ES-I3 (cell line): ENCODE data around the gene PHACTR1.

Experiments
- H3K36me3 ChIP-seq: 2 replicates; pipeline ENCODE4 v1.6.1; 2013; ENCODE audit warnings: mild to moderate bottlenecking, low read length, control low read depth, moderate library complexity; ENCODE audit not compliant: insufficient read depth
- H3K4me1 ChIP-seq: 2 replicates; pipeline ENCODE4 v1.6.1; 2013; ENCODE audit warnings: mild to moderate bottlenecking, control low read depth, low read length; ENCODE audit not compliant: insufficient read depth
- H3K9ac ChIP-seq: 2 replicates; pipeline ENCODE4 v1.6.1; 2013; ENCODE audit warnings: low read depth, mild to moderate bottlenecking, low read length, moderate library complexity
- H3K9me3 ChIP-seq: 2 replicates; pipeline ENCODE4 v1.6.1; 2013; ENCODE audit warnings: mild to moderate bottlenecking, low read length, moderate library complexity; ENCODE audit not compliant: control insufficient read depth, insufficient read depth

The PHACTR1 gene

DNA sequence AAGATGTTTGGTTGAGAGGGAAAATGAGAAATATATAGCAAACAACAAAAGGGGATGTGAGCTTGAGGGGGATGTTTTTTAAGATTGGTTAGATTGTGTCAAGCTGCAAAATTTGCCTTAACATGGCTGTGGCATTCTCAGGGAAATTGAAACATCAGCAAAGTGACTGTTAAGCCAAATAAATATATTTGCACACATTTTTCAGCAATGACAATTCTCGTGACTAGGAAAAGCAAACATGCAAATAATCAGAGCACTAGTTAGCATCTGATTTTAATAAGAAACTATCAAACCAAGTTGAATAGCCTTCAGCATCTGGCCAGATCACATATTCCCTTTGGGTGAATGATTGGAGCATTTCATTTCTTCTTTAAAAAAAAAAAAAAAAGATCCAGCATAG, 349.0 kb downstream of the PHACTR1 start:
- H3K4me1 ChIP-seq: no peaks in the 10 kb centered on the region
- H3K9ac ChIP-seq: no peak overlapping the region
- H3K36me3 ChIP-seq: no peaks in the 10 kb centered on the region
- no peaks in the 10 kb centered on the region for H3K9me3 ChIP-seq

DNA sequence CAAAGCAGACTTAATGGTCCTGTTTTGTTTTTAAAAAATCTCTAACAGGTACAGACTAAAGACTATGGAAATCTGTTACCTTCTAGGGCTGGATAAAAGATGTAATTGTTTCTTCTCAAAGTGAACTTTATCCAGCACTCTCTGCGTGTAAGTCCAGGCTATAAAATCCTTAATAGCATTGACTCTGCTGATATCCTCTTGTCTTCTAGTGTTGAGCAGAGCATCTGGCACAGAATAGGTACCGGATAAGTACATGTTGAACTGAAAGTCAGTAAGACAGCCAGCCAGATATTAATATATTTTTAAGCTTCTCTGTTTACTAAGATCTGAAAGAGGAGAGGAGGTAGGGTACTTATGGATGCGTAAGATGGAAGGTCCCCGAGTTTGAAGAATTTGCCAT, 349.5 kb downstream of the PHACTR1 start:
- H3K9me3 ChIP-seq: no peaks in the 10 kb centered on the region
- H3K4me1 ChIP-seq: no peaks in the 10 kb centered on the region
- no peak overlapping the region for H3K9ac ChIP-seq
- H3K36me3 ChIP-seq: no peaks in the 10 kb centered on the region

DNA sequence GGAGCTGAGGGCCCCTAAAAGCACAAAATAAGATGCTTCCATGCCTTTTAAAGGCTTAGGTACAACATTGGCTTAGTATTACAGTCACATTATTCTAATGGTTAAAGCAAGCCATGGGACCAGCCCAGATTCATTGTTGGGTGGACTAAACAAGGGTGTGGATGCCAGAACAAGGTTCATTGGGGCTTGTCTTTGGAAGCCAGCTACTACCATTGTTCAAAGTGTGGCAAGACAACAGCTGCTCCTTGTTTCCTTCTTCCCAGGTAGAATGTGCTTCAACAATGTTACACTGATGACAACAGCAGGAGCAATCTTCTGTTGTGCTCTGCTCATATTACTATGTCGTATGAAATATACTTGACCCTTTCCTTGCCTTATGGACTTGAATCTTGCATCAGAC, 350.3 kb downstream of the PHACTR1 start:
- Histone ChIP-seq H3K4me1 (no peaks in the 10 kb centered on the region), H3K36me3 (no peaks in the 10 kb centered on the region), H3K9ac (no peak overlapping the region), H3K9me3 (no peaks in the 10 kb centered on the region)

DNA sequence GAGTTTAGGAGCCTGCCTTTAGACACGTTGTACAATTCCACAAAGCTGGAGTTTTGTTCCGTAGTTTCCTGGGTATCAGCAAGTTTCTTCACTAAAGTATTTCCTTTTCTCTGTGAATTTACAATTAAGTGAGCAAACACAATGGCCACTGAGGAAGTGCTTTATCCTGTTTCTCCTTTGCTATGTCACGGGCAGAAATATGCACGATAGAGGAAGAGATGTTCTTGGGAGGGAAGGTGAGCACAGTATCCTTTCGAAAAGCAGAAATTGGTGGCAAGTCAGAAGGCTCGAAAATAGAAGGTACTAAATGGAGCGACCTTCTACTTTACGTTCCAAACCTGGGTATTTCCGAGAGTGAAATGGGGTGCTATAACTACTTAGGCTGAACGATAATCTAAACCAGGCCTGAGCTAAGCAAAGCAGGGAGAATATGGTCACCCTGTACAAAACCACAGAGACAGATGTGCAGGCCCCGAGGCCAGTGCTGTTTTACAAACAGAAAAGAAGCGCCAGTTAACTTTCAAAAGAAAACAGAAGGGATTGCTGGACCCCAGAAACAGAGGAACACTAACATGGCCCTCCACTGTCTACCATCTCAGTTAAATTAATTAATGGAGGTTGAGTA, 352.1 kb downstream of the PHACTR1 start:
- no peaks in the 10 kb centered on the region for H3K36me3 ChIP-seq
- no peaks in the 10 kb centered on the region for H3K9me3 ChIP-seq
- no peaks in the 10 kb centered on the region for H3K4me1 ChIP-seq
- no peak overlapping the region for H3K9ac ChIP-seq

DNA sequence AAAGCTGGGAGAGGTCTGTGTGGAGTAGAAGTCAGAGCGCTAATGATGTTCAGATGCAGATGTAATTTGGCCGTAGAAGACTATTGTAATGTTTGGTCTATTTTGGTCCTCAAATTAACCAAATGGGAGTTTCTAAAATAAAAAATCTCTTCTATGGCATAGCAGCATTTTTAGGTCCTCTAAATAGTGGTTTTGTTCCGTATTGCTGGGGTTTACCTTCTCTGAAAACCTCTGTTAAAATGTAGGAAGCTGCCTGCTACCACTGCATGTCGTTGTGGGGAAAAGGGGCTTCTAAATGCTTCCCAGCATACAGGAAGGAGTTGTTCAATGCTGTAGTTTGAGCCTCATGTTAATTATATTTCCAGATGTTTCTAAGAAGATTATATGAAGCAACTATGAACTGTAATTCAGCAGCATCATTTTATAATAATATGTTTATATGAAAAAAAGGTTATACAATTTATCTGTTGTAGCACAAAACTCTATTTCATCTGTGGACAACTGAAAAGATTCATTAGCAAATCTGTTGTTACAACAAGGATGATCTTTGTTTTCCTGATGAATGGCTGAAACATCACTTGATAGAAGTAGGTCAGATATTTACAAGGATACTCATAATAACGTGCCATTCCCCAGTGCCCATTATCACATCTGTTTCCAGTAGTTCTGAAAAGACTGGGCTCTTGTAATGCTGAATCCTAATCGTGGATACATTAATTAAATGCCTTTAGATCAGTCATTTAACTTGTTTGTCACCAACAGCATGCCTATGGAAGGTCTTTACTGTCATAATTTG, 355.2 kb downstream of the PHACTR1 start:
- no peaks in the 10 kb centered on the region for H3K9me3 ChIP-seq
- 0 out of 2 replicates have a peak, but pooled peaks cover 4% of the 10 kb centered on the region for H3K4me1 ChIP-seq
- no peak overlapping the region for H3K9ac ChIP-seq
- no peaks in the 10 kb centered on the region for H3K36me3 ChIP-seq

DNA sequence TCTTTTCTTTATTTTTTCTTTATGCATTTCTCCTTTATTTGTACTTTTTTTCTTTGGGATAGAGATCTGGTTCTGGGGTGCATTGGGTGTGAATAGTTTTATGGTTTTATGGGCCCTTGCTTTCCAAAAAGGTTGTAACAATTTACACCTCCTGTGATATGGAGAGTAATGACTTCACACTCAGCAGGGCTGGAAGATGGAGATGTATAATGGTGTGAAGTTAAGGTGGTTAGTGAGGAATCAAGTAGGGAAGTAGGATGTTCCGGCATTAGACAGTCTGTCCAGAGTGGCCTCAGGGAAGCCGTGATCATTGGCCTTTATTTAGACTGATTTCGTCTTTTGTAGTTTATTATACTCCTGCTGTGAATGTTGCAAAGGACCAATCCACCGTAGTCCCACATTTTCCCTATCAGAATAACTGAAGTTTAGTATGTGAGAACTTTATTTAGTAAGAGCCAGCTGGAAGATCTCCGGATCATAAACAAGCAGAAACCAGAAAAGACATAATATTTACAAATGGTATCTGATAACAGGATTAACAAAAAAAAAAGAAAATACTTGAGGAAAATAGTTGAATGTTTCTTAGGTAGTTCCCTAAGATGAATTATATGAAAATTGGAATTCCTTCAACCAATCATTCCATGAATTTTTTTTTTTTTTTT, 356.2 kb downstream of the PHACTR1 start:
- H3K9me3 ChIP-seq: no peaks in the 10 kb centered on the region

DNA sequence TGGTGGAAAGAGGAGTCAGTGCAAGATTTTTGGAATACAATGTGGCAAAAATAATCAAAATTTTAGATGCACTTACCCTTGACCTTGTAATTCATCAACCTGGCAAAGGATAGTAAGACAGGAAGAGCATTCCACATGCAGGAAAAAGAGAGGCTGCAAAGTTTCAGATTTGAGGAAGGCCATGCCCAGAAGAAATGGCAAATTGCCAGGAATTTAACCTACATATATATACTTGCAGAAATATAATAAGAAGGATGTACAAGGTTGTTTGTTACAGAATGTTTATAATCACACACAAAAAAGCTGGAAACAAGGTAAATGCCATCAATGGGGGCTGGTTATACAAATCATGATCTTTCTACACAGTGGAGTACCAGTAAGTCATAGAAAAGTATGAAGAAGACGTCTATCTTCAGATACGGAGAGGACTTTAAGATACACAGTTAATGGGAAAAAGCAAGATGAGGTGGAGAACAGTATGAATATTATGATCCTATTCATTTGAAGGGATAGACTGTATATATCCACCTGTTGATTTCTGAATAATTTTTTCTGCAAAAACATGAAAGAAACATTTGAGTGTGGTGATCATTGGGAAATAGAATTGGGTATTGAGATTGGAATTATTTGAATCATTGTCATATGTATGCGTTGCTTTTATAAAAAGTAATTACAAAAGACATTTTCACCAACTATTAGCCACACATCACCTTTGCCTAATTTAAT, 358.0 kb downstream of the PHACTR1 start:
- Histone ChIP-seq H3K4me1 (peaks cover 10% of the 10 kb centered on the region), H3K9me3 (no peaks in the 10 kb centered on the region), H3K9ac (no peak overlapping the region), H3K36me3 (no peaks in the 10 kb centered on the region)

More for the DNA sequence above, 356.2 kb downstream of the PHACTR1 start:
- H3K9ac ChIP-seq: no peak overlapping the region
- no peaks in the 10 kb centered on the region for H3K36me3 ChIP-seq
- H3K4me1 ChIP-seq: 0 out of 2 replicates have a peak, but pooled peaks cover 4% of the 10 kb centered on the region

DNA sequence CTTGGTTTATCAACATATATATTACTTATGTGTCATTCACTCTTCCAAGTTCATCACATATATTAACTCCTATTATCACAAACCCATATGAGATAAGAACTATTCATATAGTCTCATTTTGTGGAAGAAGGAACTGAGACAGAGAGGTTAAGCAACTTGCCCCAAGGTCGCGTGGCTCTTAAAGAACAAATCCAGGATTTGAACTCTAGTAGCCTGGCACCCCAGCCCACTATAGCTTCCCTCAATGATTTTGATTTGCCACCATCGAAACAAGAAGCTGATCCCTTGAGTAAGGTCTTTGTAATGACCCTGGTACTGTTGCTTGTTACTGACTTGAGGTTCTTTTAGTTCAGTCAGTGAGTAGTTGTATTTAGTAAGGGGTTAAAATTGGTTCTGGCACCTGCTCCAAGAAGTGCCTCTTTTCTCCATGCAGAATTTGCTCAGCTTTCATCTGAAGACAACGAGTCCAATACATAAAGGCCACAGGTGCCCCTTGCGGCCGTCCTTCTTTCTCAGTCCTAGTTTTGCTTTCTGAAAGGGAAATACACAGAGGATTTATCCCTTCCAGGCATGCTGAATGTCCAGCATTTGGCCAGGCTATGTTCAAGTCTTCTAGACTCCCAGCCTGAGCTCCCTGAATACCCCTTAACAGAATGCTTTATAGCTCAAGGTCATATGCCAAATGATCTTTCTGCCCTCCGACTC, 358.7 kb downstream of the PHACTR1 start:
- Histone ChIP-seq H3K36me3 (no peaks in the 10 kb centered on the region), H3K4me1 (peaks cover 10% of the 10 kb centered on the region), H3K9ac (no peak overlapping the region), H3K9me3 (no peaks in the 10 kb centered on the region)

DNA sequence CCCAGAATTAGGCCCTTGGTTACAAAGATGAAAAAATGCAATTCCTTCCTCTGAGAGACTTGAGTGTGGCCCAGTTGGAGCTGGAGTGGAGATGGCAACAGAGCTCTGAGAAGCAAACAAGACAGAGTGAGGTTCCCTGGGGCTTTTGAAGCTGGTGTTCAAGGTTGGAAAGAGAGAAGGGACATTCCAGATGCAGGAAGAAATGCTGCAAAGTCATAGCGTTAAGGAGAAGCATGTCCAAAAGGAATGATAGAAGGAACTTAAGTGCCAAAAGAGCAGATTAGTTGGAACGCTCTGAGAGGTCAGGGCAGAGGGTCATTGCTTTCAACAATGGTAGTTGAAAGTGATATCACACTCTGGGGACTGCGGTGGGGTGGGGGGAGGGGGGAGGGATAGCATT, 360.0 kb downstream of the PHACTR1 start:
- peaks cover 10% of the 10 kb centered on the region for H3K4me1 ChIP-seq
- no peaks in the 10 kb centered on the region for H3K9me3 ChIP-seq

DNA sequence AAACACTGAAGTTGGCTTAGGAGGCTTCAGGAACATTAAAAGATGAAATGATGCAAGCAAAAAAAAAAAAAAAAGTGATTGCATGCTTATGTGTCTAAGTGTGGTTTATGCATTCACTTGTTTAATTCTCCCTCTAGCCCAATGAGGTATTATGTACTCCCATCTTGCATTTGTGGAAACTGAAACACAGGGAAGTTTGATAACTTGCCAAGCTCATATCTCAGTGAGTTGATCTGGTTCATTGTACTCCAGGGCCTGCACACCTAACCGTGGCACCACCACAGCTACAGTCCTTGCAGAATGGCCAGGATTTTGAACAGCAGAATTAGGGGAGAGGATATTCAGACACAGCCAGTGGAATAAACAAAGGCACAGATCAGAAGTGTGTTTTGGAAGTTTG, 360.6 kb downstream of the PHACTR1 start:
- peaks cover 10% of the 10 kb centered on the region for H3K4me1 ChIP-seq
- no peak overlapping the region for H3K9ac ChIP-seq
- no peaks in the 10 kb centered on the region for H3K9me3 ChIP-seq
- H3K36me3 ChIP-seq: no peaks in the 10 kb centered on the region

More for the DNA sequence above, 360.0 kb downstream of the PHACTR1 start:
- H3K36me3 ChIP-seq: no peaks in the 10 kb centered on the region
- H3K9ac ChIP-seq: no peak overlapping the region

DNA sequence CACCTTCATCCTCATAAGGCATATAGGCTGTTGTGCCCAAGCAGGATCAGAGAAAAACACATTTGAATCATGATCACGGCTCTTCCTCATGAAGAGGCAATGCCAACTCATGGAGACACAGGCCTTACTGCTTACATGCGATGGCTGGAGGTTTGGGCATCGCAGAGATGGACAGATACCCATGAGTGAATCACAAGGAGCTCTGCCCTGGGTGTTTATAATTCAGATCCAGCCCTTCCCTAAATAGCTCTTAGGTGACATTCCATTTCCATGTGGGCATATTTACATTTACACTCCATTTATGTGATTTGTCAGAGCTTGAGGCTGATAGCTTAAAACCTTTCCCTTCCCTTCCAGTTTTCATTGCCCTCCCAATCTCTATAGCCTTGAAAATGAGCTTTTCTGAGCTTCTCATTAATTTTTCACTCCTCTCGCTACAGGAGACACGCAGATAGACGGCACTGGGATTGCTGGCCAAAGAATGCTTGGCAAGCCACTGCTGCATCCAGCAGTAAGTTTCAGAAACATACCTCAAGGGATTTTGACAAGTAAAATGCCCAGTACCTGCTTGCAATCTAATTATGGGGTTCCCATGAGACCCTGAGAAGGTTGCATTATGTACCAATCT, 362.6 kb downstream of the PHACTR1 start:
- H3K36me3 ChIP-seq: no peaks in the 10 kb centered on the region
- H3K4me1 ChIP-seq: peaks cover 10% of the 10 kb centered on the region
- no peak overlapping the region for H3K9ac ChIP-seq
- H3K9me3 ChIP-seq: no peaks in the 10 kb centered on the region

DNA sequence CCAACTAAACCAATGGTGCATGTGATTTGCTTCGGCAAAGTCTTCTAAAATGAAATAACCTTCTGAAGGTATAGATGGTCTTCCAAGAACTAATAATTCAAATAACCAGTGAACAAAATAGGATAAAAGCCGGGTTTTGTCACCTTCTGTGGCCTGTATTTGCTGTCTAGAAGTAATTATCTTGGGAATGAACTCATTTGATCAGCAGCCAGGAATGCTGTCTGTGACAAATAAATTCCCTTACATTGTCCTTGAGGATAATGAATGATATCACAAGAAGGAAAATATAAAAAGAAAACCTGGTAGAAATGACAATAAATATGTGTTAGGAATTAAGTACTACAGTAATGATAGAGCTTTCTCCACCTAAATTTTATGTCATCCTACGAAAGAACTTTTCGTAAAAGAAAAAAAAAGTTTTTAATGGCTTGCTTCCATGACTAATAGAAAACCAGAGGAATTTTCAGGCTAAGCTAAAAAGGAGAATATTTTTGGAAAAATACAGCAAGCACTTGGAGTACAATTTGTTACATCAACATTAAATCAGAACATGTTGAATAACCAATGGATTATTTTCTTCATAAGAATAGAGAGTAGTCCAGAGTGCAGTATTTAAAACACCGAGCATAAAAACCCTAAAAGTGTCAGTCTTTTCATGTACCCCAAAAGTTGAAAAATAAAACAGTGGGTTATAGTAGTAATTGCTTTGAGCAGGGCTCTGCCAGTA, 364.1 kb downstream of the PHACTR1 start:
- Histone ChIP-seq H3K9me3 (no peaks in the 10 kb centered on the region), H3K36me3 (no peaks in the 10 kb centered on the region), H3K9ac (no peak overlapping the region), H3K4me1 (peaks cover 10% of the 10 kb centered on the region)

DNA sequence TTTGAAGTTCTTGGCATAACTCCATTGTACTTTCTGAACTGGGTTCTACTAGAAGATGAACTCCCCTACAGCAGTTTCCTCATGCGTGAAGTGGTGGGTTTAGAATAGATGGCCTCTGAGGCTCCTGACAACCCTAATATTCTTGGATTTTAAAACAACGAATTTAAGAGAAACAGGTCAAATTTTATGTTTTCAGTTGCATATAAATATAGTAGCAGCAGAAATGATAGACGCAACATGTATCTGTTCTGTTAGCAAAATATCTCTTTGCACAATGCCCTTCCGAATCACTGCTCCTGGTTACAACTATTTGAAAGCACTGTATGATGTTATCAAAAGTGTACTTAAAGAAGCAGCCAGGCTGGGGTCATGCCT, 364.6 kb downstream of the PHACTR1 start:
- no peak overlapping the region for H3K9ac ChIP-seq
- H3K4me1 ChIP-seq: peaks cover 10% of the 10 kb centered on the region
- H3K9me3 ChIP-seq: no peaks in the 10 kb centered on the region
- H3K36me3 ChIP-seq: no peaks in the 10 kb centered on the region
